Epidermal melanocyte (primary cell): Measurements from ENCODE around the gene EPHA1.

Source experiments
- DNase-seq: peaks from one replicate; pipeline ENCODE4 v3.0.0; 2011; ENCODE audit warnings: low spot score; ENCODE audit not compliant: insufficient read length

EPHA1 gene

GRCh38 chr7:143408686-143409561, at the start of gene EPHA1:
TSS of gene EPHA1 (minus strand) at chr7:143408856. CDS start at chr7:143408805, 51 bp downstream.
- DNase-seq: no peak

GRCh38 chr7:143458263-143458662, 49.6 kb upstream of the EPHA1 start:
- DNase-seq: no peak

GRCh38 chr7:143456992-143457793, 48.5 kb upstream of the EPHA1 start:
- DNase-seq: no peak

- DNase-seq: no peak
Observed at GRCh38 chr7:143455942-143456341, 47.3 kb upstream of the EPHA1 start.

GRCh38 chr7:143455491-143455890, 46.8 kb upstream of the EPHA1 start:
- no peak for DNase-seq

GRCh38 chr7:143454091-143454680, 45.5 kb upstream of the EPHA1 start:
- DNase-seq: no peak

GRCh38 chr7:143452495-143452894, 43.8 kb upstream of the EPHA1 start:
- DNase-seq: no peak

- DNase-seq: no peak
Observed at GRCh38 chr7:143451746-143452145, 43.1 kb upstream of the EPHA1 start.

GRCh38 chr7:143451122-143451521, 42.5 kb upstream of the EPHA1 start:
- no peak for DNase-seq

GRCh38 chr7:143449793-143450192, 41.1 kb upstream of the EPHA1 start:
- no peak for DNase-seq

- DNase-seq: no peak
Observed at GRCh38 chr7:143448429-143448828, 39.8 kb upstream of the EPHA1 start.

- DNase-seq: no peak
Observed at GRCh38 chr7:143447466-143447865, 38.8 kb upstream of the EPHA1 start.

- no peak for DNase-seq
Observed at GRCh38 chr7:143444785-143445184, 36.1 kb upstream of the EPHA1 start.

- no peak for DNase-seq
Observed at GRCh38 chr7:143444063-143444782, 35.6 kb upstream of the EPHA1 start.

GRCh38 chr7:143443153-143443552, 34.5 kb upstream of the EPHA1 start, which contains the start of gene TAS2R60:
TSS of gene TAS2R60 (plus strand) at chr7:143443453. CDS start at chr7:143443453, 0 bp downstream.
- no peak for DNase-seq

- DNase-seq: no peak
Observed at GRCh38 chr7:143439866-143440265, 31.2 kb upstream of the EPHA1 start.

GRCh38 chr7:143437578-143437977, 28.9 kb upstream of the EPHA1 start:
- DNase-seq: no peak

GRCh38 chr7:143436325-143436946, 27.8 kb upstream of the EPHA1 start:
- DNase-seq: no peak

- DNase-seq: no peak
Observed at GRCh38 chr7:143435266-143435665, 26.6 kb upstream of the EPHA1 start.

- DNase-seq: no peak
Observed at GRCh38 chr7:143434660-143435059, 26.0 kb upstream of the EPHA1 start.

GRCh38 chr7:143433759-143434158, 25.1 kb upstream of the EPHA1 start:
- DNase-seq: no peak
